ENCODE data around the gene PRR35.

GRCh38 chr16:528111-529011 lies 31.8 kb upstream of the PRR35 start:
- TF ChIP-seq, protein P1, sequence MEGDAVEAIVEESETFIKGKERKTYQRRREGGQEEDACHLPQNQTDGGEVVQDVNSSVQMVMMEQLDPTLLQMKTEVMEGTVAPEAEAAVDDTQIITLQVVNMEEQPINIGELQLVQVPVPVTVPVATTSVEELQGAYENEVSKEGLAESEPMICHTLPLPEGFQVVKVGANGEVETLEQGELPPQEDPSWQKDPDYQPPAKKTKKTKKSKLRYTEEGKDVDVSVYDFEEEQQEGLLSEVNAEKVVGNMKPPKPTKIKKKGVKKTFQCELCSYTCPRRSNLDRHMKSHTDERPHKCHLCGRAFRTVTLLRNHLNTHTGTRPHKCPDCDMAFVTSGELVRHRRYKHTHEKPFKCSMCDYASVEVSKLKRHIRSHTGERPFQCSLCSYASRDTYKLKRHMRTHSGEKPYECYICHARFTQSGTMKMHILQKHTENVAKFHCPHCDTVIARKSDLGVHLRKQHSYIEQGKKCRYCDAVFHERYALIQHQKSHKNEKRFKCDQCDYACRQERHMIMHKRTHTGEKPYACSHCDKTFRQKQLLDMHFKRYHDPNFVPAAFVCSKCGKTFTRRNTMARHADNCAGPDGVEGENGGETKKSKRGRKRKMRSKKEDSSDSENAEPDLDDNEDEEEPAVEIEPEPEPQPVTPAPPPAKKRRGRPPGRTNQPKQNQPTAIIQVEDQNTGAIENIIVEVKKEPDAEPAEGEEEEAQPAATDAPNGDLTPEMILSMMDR (IDR thresholded peaks at IDR 0.05; ENCODE audit: extremely low read depth in 1 of 2, insufficient read depth in 1 of 2, low read depth in 1 of 2, low read length in 2 of 2): no peak
- TF ChIP-seq POLR2A (IDR thresholded peaks at IDR 0.05; ENCODE audit: low read depth, low read length) (peak; percentile 20), EZH2 (IDR thresholded peaks at IDR 0.05; ENCODE audit: borderline replicate concordance, low read depth, low read length, severe bottlenecking) (no peak), JUN (IDR thresholded peaks at IDR 0.05; ENCODE audit: borderline replicate concordance, insufficient read depth, insufficient read length, low read depth) (no peak)

Data from endothelial cell of umbilical vein (primary cell).